HepG2 (cell line): ENCODE results near the gene TDG. TPM values are rescaled to one million over a fixed set of nuclear protein-coding genes. Genes with fewer than 3 reads are reported as not detected.

Experiments used
- NFKB2 ChIP-seq: sonication (generic); formaldehyde crosslinking; IDR thresholded peaks from 2 replicates; pipeline ENCODE4 v1.4.0; 2020; ENCODE audit warnings: missing genetic modification reagents, borderline replicate concordance
- SMYD3 ChIP-seq: sonication (generic); formaldehyde crosslinking; IDR thresholded peaks from 2 replicates; pipeline ENCODE4 v1.8.1; 2023; ENCODE audit warnings: mild to moderate bottlenecking, missing genetic modification reagents
- SP140L ChIP-seq: sonication (generic); formaldehyde crosslinking; IDR thresholded peaks from 2 replicates; pipeline ENCODE4 v1.4.0; 2020; ENCODE audit warnings: missing genetic modification reagents, borderline replicate concordance
- TARDBP ChIP-seq: sonication (generic); formaldehyde crosslinking; IDR thresholded peaks from 2 replicates; pipeline ENCODE4 v1.8.0; 2022; ENCODE audit warnings: mild to moderate bottlenecking, missing genetic modification reagents
- polyA plus RNA-seq, 8 experiments: library from polyadenylated mRNA; depleted of rRNA in 3 of 8; stranded (reverse) in 7 of 8; unstranded in 1 of 8; fragments of >200 nt; fragmentation: Illumina TruSeq in 4 of 8; extraction: Trizol in 4 of 8; gene quantifications; 2 replicates each; pipeline versions ENCODE4 v1.2.1 to v1.2.3, GENCODE V29; 2011 to 2016; ENCODE audit warnings: low read depth in 4 of 8, missing spikeins in 1 of 8, mixed read lengths in 1 of 8; ENCODE audit not compliant: insufficient read depth in 1 of 8
- total RNA-seq, 5 experiments: library from RNA; depleted of rRNA; stranded (reverse); fragments of >200 nt; fragmentation: Illumina TruSeq; extraction: Trizol; gene quantifications; 2 replicates each; pipeline ENCODE4 v1.2.3, GENCODE V29; 2016; ENCODE audit warnings: low read depth in 1 of 5
- TF ChIP-seq, protein P1 (sequence below): sonication (generic); formaldehyde crosslinking; IDR thresholded peaks from 2 replicates; pipeline ENCODE4 v1.4.0; 2020; ENCODE audit warnings: missing genetic modification reagents, borderline replicate concordance
- TF ChIP-seq, protein P2 (sequence below): sonication (generic); formaldehyde crosslinking; IDR thresholded peaks from 2 replicates; pipeline ENCODE4 v1.5.1; 2020; ENCODE audit warnings: missing genetic modification reagents, mild to moderate bottlenecking, borderline replicate concordance
- TF ChIP-seq, protein P3 (sequence below): sonication (generic); formaldehyde crosslinking; IDR thresholded peaks from 2 replicates; pipeline ENCODE4 v1.4.0; 2020; ENCODE audit warnings: missing genetic modification reagents
- TF ChIP-seq, protein P4 (sequence below): sonication (generic); formaldehyde crosslinking; IDR thresholded peaks from 2 replicates; pipeline ENCODE4 v1.4.0; 2020; ENCODE audit warnings: missing genetic modification reagents, borderline replicate concordance
- TF ChIP-seq, protein P5 (sequence below): sonication (generic); formaldehyde crosslinking; IDR thresholded peaks from 2 replicates; pipeline ENCODE4 v1.4.0; 2020; ENCODE audit warnings: mild to moderate bottlenecking, missing genetic modification reagents

The TDG gene
- total and polyA plus RNA-seq, 2 of the 13 experiments (the other 11 are each of a cell fraction or from before 2014, with no cell fraction given): 14.2 to 19.5 TPM

DNA sequence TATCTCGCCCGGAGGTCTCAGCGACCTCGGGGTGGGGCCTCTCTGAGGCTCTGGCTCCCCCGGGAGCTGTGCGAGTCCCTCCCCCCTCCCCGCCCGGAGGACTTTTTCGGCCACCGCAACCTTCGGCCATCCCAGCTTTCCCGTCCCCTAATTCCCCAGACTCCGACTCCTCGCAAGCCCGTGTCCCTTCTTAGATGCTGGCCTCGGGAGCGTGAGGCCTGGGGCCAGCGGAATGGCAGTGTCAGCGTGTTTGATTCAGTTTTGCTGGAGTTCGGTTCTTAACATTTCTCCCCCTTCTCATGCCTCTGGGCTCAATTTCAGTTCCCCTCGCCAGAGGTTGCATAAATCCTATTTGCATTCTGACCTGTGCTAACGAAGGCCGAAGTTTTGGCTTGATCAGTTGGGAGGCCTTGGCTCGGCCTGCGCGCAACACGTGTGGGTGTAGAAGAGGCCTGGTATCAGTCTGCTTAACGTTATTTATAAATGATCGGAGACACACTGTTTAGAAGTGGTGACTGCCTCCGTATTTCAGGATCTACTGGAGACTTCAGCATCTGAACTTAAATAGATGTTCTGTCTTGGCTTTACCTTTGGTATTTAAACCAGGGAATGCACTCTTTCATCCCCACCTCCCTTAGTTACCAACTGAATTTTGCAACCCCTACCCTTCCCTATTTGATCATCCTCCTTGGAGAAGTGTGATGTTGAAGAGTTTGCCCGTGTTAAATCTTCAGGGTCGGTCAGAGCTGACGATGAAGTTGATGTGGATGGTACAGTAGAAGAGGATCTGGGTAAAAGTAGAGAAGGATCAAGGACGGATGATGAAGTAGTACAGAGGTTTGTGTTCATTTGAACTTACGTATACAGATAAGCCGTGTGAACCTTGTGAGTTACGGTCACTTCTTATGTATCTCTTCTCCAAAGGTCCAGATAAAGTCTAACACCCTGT lies 34.6 kb upstream of the TDG start (continued):
- TF ChIP-seq, protein P1, sequence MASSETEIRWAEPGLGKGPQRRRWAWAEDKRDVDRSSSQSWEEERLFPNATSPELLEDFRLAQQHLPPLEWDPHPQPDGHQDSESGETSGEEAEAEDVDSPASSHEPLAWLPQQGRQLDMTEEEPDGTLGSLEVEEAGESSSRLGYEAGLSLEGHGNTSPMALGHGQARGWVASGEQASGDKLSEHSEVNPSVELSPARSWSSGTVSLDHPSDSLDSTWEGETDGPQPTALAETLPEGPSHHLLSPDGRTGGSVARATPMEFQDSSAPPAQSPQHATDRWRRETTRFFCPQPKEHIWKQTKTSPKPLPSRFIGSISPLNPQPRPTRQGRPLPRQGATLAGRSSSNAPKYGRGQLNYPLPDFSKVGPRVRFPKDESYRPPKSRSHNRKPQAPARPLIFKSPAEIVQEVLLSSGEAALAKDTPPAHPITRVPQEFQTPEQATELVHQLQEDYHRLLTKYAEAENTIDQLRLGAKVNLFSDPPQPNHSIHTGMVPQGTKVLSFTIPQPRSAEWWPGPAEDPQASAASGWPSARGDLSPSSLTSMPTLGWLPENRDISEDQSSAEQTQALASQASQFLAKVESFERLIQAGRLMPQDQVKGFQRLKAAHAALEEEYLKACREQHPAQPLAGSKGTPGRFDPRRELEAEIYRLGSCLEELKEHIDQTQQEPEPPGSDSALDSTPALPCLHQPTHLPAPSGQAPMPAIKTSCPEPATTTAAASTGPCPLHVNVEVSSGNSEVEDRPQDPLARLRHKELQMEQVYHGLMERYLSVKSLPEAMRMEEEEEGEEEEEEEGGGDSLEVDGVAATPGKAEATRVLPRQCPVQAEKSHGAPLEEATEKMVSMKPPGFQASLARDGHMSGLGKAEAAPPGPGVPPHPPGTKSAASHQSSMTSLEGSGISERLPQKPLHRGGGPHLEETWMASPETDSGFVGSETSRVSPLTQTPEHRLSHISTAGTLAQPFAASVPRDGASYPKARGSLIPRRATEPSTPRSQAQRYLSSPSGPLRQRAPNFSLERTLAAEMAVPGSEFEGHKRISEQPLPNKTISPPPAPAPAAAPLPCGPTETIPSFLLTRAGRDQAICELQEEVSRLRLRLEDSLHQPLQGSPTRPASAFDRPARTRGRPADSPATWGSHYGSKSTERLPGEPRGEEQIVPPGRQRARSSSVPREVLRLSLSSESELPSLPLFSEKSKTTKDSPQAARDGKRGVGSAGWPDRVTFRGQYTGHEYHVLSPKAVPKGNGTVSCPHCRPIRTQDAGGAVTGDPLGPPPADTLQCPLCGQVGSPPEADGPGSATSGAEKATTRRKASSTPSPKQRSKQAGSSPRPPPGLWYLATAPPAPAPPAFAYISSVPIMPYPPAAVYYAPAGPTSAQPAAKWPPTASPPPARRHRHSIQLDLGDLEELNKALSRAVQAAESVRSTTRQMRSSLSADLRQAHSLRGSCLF (CRISPR knock-in tag): 0 out of 2 replicates have a peak, but pooled peaks have one; percentile 38
- TF ChIP-seq, protein P2, sequence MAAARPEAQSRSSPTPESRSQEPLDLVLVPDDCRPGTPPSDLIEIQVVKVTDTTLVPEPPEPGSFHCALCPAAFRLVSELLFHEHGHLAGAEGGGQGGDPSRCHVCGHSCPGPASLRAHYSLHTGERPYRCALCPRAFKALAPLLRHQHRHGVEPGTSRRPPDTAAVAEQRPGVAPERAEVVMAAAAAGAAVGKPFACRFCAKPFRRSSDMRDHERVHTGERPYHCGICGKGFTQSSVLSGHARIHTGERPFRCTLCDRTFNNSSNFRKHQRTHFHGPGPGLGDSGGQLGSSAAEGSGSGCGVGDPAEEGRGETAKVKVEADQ (CRISPR knock-in tag): peak; percentile 51; the same call in 1 of the 2 replicates
- TF ChIP-seq SP140L (CRISPR knock-in tag): no peak
- TF ChIP-seq, protein P3, sequence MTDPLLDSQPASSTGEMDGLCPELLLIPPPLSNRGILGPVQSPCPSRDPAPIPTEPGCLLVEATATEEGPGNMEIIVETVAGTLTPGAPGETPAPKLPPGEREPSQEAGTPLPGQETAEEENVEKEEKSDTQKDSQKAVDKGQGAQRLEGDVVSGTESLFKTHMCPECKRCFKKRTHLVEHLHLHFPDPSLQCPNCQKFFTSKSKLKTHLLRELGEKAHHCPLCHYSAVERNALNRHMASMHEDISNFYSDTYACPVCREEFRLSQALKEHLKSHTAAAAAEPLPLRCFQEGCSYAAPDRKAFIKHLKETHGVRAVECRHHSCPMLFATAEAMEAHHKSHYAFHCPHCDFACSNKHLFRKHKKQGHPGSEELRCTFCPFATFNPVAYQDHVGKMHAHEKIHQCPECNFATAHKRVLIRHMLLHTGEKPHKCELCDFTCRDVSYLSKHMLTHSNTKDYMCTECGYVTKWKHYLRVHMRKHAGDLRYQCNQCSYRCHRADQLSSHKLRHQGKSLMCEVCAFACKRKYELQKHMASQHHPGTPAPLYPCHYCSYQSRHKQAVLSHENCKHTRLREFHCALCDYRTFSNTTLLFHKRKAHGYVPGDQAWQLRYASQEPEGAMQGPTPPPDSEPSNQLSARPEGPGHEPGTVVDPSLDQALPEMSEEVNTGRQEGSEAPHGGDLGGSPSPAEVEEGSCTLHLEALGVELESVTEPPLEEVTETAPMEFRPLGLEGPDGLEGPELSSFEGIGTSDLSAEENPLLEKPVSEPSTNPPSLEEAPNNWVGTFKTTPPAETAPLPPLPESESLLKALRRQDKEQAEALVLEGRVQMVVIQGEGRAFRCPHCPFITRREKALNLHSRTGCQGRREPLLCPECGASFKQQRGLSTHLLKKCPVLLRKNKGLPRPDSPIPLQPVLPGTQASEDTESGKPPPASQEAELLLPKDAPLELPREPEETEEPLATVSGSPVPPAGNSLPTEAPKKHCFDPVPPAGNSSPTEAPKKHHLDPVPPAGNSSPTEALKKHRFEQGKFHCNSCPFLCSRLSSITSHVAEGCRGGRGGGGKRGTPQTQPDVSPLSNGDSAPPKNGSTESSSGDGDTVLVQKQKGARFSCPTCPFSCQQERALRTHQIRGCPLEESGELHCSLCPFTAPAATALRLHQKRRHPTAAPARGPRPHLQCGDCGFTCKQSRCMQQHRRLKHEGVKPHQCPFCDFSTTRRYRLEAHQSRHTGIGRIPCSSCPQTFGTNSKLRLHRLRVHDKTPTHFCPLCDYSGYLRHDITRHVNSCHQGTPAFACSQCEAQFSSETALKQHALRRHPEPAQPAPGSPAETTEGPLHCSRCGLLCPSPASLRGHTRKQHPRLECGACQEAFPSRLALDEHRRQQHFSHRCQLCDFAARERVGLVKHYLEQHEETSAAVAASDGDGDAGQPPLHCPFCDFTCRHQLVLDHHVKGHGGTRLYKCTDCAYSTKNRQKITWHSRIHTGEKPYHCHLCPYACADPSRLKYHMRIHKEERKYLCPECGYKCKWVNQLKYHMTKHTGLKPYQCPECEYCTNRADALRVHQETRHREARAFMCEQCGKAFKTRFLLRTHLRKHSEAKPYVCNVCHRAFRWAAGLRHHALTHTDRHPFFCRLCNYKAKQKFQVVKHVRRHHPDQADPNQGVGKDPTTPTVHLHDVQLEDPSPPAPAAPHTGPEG (CRISPR knock-in tag): no peak
- no peak for TF ChIP-seq SMYD3 (CRISPR knock-in tag)
- TF ChIP-seq, protein P4, sequence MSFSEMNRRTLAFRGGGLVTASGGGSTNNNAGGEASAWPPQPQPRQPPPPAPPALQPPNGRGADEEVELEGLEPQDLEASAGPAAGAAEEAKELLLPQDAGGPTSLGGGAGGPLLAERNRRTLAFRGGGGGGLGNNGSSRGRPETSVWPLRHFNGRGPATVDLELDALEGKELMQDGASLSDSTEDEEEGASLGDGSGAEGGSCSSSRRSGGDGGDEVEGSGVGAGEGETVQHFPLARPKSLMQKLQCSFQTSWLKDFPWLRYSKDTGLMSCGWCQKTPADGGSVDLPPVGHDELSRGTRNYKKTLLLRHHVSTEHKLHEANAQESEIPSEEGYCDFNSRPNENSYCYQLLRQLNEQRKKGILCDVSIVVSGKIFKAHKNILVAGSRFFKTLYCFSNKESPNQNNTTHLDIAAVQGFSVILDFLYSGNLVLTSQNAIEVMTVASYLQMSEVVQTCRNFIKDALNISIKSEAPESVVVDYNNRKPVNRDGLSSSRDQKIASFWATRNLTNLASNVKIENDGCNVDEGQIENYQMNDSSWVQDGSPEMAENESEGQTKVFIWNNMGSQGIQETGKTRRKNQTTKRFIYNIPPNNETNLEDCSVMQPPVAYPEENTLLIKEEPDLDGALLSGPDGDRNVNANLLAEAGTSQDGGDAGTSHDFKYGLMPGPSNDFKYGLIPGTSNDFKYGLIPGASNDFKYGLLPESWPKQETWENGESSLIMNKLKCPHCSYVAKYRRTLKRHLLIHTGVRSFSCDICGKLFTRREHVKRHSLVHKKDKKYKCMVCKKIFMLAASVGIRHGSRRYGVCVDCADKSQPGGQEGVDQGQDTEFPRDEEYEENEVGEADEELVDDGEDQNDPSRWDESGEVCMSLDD: no peak
- TF ChIP-seq, protein P5, sequence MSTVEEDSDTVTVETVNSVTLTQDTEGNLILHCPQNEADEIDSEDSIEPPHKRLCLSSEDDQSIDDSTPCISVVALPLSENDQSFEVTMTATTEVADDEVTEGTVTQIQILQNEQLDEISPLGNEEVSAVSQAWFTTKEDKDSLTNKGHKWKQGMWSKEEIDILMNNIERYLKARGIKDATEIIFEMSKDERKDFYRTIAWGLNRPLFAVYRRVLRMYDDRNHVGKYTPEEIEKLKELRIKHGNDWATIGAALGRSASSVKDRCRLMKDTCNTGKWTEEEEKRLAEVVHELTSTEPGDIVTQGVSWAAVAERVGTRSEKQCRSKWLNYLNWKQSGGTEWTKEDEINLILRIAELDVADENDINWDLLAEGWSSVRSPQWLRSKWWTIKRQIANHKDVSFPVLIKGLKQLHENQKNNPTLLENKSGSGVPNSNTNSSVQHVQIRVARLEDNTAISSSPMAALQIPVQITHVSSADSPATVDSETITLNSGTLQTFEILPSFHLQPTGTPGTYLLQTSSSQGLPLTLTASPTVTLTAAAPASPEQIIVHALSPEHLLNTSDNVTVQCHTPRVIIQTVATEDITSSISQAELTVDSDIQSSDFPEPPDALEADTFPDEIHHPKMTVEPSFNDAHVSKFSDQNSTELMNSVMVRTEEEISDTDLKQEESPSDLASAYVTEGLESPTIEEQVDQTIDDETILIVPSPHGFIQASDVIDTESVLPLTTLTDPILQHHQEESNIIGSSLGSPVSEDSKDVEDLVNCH (CRISPR knock-in tag): no peak
- TF ChIP-seq NFKB2 (CRISPR knock-in tag): peak; percentile 49; the same call in 1 of the 2 replicates
- TF ChIP-seq TARDBP: peak; percentile 28; the same call in 1 of the 2 replicates
